Smooth muscle cell of the brain vasculature (primary cell): ENCODE data around the gene RPL3.

Experiments
- DNase-seq: peaks from one replicate; pipeline ENCODE4 v3.0.0-alpha.2; 2012; ENCODE audit warnings: low read depth, low spot score

RPL3 gene

DNA sequence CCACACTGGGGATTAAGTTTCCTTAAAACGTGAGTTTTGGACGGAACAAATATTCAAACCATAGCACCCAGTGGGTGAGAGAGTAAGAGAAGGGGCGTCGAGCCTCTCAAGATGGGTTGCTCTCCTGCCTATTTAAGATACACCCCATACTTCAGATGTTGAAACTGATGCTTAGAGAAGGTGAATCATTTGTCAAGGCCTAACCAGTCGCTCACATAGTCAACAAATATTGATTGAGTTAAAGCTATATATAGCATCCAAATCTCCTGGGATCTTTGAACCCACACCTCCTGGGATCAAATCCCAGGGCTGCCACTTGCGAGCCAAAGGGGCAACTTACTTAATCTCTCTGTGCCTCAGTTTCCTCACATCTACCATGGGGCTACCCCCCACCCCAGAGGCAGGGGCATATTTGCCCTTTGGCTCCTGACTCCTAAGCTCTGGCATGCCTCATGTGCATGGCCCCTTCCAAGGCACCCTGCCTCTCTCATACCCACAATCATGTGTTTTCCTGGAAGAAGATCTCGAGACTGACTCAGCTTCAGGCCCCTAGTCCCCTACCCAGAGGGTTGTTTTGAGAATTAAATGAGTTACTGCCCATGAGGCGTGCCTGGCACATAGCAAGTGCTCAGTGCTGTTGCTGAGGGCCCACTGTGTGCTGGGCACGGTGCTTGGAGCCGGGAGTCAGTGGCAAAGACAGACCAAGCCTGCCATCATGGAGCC is 55.6 kb downstream of the RPL3 start:
- no peak for DNase-seq
